ENCODE data around the gene FUT3. TPM values are rescaled to one million over a fixed set of nuclear protein-coding genes. Genes with fewer than 3 reads are reported as not detected.

FUT3 gene
- total and polyA plus RNA-seq, 2 of the 8 experiments (the other 6 are each of a cell fraction or from before 2014, with no cell fraction given) = 0.15 to 0.63 TPM

GRCh38 chr19:5896365-5897076 is 45.3 kb upstream of the FUT3 start:
- Histone ChIP-seq H4K8ac (ENCODE audit: extremely low read depth, insufficient read depth, low read length) (no peak overlapping the region; the same call in 1 of the 2 replicates), H3K4me1 (replicated peaks in 1 of 4; ENCODE audit: control insufficient read depth in 3 of 4, insufficient read depth in 4 of 4, low read length in 3 of 4) (peaks cover 0 to 8% (median 4%) of the 10 kb centered on the region in 4 experiments; a peak in 5 of 7 replicates), H4K5ac (ENCODE audit: insufficient read length, low read depth, low read length) (no peak overlapping the region), H2BK120ac (replicated peaks; ENCODE audit: low read depth, low read length) (no peak overlapping the region), H4K20me1 (replicated peaks in 1 of 2; ENCODE audit: control insufficient read depth in 1 of 2, insufficient read depth in 2 of 2, low read length in 2 of 2) (peaks cover 8 to 23% of the 10 kb centered on the region in 2 experiments), H3K23ac (ENCODE audit: insufficient read length) (no peak overlapping the region), H2AFZ (ENCODE audit: low read length) (no peak overlapping the region), H3K79me1 (ENCODE audit: low read depth, low read length) (peaks cover 2% of the 10 kb centered on the region; the same call in 1 of the 2 replicates), H3K4me2 (ENCODE audit: insufficient read depth in 1 of 2, low read depth in 2 of 2, low read length in 2 of 2) (no peak overlapping the region), H3K14ac (ENCODE audit: insufficient read length) (no peak overlapping the region), H3K4ac (replicated peaks; ENCODE audit: insufficient read length, low read depth, low read length) (no peak overlapping the region), H3K79me2 (ENCODE audit: control insufficient read depth in 1 of 2, insufficient read depth in 2 of 2, low read length in 2 of 2) (peaks cover 0 to 22% of the 10 kb centered on the region in 2 experiments; a peak in 2 of 4 replicates), H3K36me3 (ENCODE audit: control insufficient read depth in 2 of 4, insufficient read depth in 4 of 4, low read length in 3 of 4) (peaks cover 0 to 16% (median 8%) of the 10 kb centered on the region in 4 experiments; a peak in 5 of 8 replicates), H2BK15ac (ENCODE audit: low read length) (no peak overlapping the region), H3K27ac (ENCODE audit: low read depth, low read length) (no peak overlapping the region; the same call in 1 of the 2 replicates), H3K18ac (ENCODE audit: extremely low read depth, low read length) (no peak overlapping the region), H2BK12ac (ENCODE audit: low read depth, low read length) (no peak overlapping the region), H4K91ac (replicated peaks; ENCODE audit: insufficient read length, low read length) (no peak overlapping the region), H3K4me3 (ENCODE audit: extremely low read depth in 1 of 4, insufficient read depth in 2 of 4, low read depth in 3 of 4, low read length in 4 of 4) (no peak overlapping the region), H2AK5ac (ENCODE audit: low read depth, low read length) (no peak overlapping the region), H3K9me3 (ENCODE audit: insufficient read depth in 2 of 2, low read depth in 1 of 2, low read length in 1 of 2) (no peaks in the 10 kb centered on the region), H2BK20ac (ENCODE audit: low read length) (no peak overlapping the region), H3K23me2 (ENCODE audit: low read depth, low read length) (no peaks in the 10 kb centered on the region), H3K9ac (replicated peaks in 1 of 4; ENCODE audit: extremely low read depth in 1 of 4, low read depth in 3 of 4, low read length in 3 of 4) (no peak overlapping the region), H2BK5ac (ENCODE audit: low read depth, low read length) (no peak overlapping the region), H3K56ac (replicated peaks; ENCODE audit: insufficient read length, low read depth, low read length) (no peak overlapping the region), H3K27me3 (replicated peaks in 1 of 4; ENCODE audit: control insufficient read depth in 3 of 4, extremely low read depth in 1 of 4, insufficient read depth in 3 of 4, low read length in 3 of 4) (peaks cover 0 to 1% (median 0%) of the 10 kb centered on the region in 4 experiments; a peak in 2 of 7 replicates)
- CTCF ChIA-PET (ENCODE audit: partially characterized antibody) = interaction anchor here (0.9 to 1.8 kb wide), 9 partner anchors 11 to 1810 kb away, joined by 3 to 12 read pairs (median 4); partner anchors contain the start of gene NRTN
- FAIRE-seq (no peak), DNase-seq (ENCODE audit: low read depth in 1 of 2, low spot score in 2 of 2) (no peak)
- POLR2A ChIA-PET (ENCODE audit: partially characterized antibody) = interaction anchor here (0.7 to 3.7 kb wide), 8 partner anchors 8 to 205 kb away, joined by 3 to 20 read pairs (median 4); no protein-coding TSS in a partner anchor
- WGBS, 2 experiments (ENCODE audit: extremely low coverage in 1 of 2, insufficient coverage in 1 of 2, insufficient read length in 1 of 2, insufficient replicate concordance in 2 of 2, low coverage in 1 of 2, low lambda C conversion rate in 2 of 2, missing lambda C conversion rate in 1 of 2) = 93% methylated on average over 27 of the region's 29 CpGs; no CpG with 5 or more reads in 1 of the 2 experiments
- TF ChIP-seq CBX5 (IDR thresholded peaks at IDR 0.05; ENCODE audit: low read depth, low read length) (no peak), SUZ12 (IDR thresholded peaks at IDR 0.05; ENCODE audit: low read length) (no peak), RBBP5 (IDR thresholded peaks at IDR 0.05; ENCODE audit: borderline replicate concordance, low read depth, low read length) (no peak)

Data from H1 (cell line).